NCI-H1105 treated with DMSO at 0.1 percent for 48 hours (cell line): ENCODE measurements around the gene TTC3.
"Not testable (repeated sequence)": the region's sequence is repeated elsewhere in the genome, so short reads cannot be mapped to it uniquely, and the experiment has no call there.

Experiments
- DNase-seq: peaks from one replicate; lab custom pipeline; 2025; lab: John Stamatoyannopoulos, UW

The TTC3 gene

DNA sequence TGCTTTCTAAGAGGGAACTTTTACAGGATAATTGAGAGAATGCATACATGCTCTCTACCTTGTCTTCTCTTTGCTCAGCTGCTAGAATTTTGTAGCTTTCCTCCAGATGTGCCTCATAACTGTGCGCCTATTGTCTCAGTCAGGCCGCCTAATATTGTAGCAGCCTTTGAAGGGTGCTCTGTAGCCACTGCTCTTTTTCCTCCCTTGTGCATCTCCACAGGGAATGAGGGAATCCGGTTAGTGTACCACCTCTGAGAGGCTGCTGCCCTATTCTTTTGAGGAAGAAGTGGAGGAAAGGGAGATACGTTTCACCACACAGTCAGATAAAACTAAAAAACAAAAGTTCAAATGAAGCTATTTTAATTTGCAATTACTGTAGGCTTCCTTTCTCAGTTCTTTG is 22.8 kb downstream of the TTC3 start:
- DNase-seq = no peak

DNA sequence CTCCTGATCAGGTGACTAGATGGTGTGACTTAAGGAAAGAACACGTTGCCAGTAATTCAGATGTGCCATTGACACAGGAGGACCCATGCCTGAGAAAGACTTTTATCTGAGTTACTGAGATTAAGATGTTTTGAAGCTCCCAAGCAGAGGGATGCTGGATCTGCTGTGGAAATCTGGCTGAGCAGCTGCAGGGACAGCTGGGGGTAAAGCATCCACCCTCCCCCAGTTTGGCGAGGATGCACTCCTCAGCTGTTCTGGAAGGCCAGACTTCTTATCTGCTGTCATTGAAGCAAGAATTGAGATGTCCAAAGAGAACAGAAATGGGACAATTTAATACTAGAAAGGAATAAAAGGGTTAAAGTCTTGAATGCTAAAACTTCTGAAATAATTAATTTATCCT is 25.7 kb downstream of the TTC3 start:
- no peak for DNase-seq

DNA sequence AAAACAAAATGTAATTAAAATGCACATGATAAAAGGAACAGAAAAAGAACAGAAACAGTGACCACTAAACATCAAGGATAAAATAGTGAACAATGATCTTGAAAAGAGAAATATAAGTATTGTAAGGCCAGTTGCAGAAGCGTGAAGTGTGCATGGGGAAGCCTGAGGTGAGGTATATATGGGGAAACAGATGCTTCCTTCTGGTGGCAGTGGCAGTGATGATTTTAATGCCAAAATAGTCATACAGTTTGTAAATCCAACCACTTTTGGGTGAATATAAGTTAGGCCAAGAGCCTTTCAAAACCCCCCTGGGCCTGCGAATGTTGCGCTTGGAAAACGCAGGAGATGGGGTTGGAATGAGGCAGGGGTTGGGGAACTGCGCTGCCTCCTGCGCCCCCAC is 27.3 kb downstream of the TTC3 start:
- DNase-seq = no peak

DNA sequence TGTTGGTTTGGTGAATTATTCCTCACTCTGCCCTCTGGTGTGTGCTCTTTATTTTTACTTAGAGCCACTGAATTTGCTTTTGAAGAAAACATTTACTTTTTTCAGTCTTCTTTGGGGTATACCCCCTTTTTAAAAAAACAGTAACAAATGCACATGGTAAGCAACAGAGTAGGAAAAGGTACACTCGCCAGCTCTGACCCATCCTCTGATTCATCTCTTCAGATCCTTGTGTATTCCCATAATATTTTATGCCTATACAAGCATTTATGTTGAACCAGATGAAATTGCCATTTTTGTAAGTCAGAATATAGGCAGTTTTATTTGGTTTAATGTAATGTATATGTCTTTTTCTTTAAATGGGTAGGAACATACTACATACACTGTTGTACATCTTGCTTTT is 28.3 kb downstream of the TTC3 start:
- no peak for DNase-seq

DNA sequence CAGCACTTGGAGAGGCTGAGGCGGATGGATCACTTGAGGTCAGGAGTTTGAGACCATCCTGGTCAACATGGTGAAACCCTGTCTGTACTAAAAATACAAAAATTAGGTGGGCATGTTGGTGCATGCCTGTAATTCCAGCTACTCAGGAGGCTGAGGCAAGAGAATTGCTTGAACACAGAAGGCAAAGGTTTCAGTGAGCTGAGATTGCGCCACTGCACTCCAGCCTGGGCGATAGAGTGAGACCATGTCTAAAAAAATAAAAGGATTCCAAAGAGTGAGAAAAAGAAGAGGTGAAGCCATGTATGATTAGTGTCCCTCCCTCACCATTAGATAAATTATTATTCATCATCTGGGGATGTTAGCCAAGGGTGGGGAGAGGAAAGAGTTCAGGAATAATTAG is 29.7 kb downstream of the TTC3 start:
- DNase-seq = not testable (repeated sequence)

DNA sequence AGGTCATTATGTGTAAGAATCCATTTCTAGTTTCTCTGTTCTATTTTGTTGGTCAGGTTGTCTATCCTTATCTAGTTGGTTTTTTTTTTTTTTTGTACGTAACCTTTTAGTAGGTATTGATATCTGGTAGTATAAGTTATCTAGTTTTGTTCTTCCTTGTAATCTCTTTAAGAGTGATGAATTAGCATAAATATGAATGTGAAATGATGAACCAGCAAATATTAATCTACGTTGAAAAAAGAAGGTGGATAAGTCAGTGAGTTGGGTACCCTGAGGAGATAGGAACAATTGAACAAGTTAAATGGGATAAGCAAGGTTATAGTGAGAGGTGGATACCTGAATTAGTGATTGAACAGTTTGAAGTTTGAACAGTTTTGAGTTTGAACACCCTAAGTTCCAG is 33.9 kb downstream of the TTC3 start:
- DNase-seq = no peak

DNA sequence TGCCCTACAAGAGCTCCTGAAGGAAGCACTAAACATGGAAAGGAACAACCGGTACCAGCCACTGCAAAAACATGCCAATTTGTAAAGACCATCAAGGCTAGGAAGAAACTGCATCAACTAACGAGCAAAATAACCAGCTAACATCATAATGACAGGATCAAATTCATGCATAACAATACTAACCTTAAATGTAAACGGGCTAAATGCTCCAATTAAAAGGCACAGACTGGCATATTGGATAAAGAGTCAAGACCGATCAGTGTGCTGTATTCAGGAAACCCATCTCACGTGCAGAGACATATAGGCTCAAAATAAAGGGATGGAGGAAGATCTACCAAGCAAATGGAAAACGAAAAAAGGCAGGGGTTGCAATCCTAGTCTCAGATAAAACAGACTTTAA is 38.0 kb downstream of the TTC3 start:
- DNase-seq = not testable (repeated sequence)

DNA sequence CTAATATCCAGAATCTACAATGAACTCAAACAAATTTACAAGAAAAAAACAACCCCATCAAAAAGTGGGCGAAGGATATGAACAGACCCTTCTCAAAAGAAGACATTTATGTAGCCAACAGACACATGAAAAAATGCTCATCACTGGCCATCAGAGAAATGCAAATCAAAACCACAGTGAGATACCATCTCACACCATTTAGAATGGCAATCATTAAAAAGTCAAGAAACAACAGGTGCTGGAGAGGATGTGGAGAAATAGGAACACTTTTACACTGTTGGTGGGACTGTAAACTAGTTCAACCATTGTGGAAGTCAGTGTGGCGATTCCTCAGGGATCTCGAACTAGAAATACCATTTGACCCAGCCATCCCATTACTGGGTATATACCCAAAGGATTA is 41.2 kb downstream of the TTC3 start:
- DNase-seq = not testable (repeated sequence)

DNA sequence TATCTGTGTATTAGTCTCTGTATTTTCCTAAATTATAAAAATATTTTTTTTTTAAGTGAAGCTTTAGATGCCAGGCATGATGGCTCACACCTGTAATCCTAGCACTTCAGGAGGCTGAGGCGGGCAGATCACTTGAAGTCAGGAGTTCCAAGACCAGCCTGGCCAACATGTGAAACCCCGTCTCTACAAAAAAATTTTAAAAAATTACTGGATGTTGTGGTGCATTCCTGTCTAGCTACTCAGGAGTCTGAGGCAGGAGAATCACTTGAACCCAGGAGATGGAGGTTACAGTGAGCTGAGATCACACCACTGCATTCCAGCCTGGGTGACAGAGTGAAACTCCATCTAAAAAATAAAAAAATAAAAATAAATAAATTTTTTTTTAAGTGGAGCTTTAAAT is 43.4 kb downstream of the TTC3 start:
- not testable (repeated sequence) for DNase-seq

DNA sequence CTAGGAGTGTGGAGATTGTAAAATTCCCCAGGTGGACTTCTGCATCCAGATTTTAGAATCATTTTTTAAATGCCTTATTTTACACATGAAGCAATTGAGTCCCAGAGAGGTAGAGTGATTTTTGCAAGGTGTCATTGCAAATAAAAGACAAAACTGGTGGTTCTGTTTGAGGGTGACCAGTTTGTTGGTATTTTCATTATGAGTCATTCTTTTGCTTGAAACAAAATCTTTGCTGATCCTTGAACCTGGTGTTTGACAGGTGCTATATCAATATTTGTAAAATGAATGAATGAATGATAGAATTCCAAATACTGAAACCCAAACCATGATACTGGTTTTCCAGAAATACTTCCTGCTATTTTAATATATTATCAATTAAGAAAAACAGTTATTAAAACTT is 44.1 kb downstream of the TTC3 start:
- DNase-seq = no peak

DNA sequence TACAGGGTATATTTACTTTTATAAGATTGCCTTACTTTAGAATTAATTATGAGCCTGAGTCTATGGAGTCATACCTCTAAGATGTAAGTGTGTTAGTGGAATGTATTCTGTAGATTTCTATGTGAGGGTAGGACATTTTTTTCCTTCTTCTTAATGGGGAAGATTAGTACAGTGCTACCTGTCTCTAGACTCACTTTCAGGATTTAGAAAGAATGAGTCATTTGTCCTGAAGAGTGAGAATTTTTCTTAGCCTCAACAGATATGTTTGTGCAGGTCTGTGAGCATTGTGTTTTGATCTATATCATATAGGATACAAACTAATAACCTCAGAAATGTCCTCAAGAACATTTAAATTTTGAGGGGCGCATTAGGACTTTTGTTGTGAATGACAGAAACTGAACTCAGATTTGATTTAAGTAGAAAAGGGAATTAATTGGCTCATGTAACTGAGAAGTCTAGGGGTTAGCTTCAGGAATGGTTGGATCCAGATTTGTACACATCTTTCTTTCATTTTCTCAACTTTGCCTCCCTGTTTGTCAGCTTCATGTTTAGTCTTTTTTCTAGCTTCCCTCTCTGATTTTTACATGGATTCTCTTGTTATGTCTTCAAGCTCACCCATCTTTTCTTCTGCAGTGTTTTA is 45.3 kb downstream of the TTC3 start:
- no peak for DNase-seq

DNA sequence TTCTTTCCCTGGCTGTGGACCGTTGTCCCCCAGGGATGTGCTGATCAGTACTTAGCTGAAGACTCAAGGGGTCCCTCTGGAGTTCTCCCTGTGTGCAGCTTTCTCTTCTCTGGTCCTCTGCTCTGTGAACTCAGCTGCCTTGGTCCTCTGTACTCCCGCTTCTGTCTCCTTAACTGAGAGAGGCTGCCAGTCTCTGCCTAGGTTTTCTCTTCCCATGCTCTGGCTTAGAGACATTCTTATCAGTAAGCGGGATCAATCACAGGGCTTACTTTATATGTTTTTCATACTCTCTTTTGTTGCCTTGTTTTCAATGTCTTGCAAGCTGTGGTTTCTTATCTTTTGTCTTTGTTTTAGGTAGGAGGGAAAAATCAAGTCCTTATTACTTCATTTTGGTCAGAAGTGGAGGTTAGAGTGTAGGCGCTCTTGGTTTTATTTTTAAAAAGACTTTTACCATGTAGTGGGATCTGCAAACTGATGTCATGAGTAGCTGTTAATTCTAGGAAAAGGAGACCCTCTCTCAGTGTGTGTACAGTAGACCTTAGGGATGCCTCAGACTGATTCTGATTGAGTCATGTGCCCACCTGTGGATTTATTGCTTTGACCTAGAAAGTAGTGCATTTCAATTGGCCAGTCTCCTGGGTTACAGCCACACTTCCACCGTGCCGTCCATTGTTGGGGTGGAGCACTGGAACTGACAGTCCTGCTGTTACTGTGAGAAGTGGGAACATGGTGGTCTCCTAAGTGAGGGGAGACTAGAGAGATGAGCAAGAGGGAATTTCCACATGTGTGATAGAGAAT is 46.6 kb downstream of the TTC3 start:
- DNase-seq = no peak

DNA sequence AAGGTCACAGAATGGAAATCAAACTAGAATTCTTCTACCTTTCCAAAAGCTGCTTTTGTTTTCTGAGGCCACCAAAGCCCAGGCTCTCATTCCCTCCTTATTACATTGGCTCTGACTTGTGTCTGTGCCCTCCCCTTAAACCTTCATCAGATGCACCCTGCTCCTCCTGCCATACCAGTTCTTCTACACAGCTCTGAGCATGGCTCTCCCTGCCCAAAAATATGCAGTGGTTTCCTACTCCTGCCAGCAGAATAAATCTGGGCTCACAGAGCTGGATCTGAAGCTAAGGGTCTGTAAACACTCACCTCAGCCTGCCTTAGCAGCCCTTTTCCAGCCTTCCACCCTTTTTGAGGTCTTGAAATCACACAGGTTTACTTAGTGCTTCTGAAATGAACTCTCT is 55.0 kb downstream of the TTC3 start:
- no peak for DNase-seq

DNA sequence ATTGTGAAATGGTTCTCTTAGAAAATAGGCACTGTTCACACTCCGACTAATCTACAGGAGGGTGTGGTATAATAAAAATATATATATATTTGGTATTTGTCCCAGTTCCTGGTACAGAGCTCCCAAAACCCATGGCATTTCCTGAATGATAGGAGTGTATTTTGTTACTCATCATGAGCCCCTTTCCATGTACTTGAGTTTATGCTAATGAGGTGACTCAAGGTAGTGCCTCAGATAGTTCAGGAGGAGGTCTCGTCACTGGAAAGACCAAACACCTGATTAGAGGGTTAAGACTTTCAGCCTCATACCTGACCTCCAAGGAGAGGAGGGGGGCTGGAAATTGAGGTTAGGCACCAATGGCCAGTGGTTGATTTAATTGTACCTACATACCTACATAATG is 57.9 kb downstream of the TTC3 start:
- no peak for DNase-seq

DNA sequence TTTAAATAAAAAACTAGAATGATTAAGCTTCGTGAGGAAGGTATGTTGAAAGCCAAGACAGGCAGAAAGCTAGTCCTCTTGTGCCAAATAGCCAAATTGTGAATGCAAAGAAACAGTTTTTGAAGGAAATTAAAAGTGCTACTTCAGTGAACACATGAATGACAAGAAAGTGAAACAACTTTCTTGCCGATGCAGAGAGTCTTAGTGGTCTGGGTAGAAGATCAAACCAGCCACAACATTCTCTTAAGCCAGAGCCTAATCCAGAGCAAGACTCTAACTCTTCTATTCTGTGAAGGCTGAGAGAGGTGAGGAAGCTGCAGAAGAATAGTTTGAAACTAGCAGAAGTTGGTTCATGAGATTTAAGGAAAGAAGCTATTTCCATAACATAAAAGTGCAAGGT is 63.2 kb downstream of the TTC3 start:
- DNase-seq = no peak

DNA sequence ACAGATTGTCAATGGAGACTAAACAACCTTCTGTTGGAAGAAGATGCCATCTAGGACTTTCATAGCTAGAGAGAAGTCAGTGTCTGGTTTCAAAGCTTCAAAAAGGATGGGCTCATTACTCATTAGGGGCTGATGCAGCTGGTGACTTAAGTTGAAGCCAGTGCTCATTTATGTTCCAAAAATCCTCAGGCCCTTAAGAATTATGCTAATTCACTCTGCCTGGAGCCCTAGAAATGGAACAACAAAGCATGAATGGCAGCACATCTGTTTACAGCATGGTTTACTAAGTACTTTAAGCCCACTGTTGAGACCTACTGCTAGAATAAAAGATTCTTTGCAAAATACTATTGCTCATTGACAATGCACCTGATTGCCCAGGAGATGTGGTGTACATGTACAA is 63.7 kb downstream of the TTC3 start:
- DNase-seq = no peak

DNA sequence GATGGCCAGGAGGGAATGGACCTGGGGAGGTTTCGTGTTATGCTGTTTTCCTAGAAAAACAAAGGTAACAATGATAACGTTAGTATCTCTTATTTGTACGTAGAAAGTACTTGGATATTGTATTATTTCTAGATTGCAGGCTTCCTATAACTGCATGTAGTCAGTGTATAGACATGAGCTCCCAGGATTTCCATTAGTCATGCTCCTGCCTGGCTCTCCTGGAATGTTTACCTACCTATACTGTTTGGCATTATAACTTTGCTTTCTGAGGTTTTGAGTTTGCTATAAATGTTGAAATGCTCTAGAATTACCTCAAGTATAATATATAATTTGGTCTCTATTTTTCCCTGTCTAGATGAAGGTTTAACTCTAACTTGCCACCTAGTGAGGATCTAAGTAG is 66.1 kb downstream of the TTC3 start:
- DNase-seq = no peak

DNA sequence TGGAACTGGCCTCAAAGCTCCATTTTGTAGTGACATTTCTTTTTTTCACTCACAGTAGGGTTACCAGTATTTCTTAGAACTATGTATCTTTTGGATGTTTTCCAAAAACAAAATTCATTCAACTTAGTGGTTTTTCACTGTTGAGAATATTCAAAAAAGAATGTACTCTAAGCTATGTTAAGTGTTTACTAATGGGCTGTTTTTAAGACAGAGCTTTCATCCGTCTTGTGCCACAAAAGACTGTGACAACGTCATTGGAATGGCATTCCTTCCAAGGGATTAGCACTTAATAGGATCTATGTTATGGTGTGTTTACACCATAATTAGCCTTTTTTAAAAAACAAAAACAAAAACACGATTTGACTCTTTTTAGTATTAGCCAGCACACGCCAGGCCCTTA is 66.8 kb downstream of the TTC3 start:
- DNase-seq = no peak

DNA sequence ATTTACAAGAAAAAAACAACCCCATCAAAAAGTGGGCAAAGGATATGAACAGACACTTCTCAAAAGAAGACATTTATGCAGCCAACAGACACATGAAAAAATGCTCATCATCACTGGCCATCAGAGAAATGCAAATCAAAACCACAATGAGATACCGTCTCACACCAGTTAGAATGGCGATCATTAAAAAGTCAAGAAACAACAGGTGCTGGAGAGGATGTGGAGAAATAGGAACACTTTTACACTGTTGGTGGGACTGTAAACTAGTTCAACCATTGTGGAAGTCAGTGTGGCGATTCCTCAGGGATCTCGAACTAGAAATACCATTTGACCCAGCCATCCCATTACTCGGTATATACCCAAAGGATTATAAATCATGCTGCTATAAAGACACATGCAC is 70.3 kb downstream of the TTC3 start:
- DNase-seq = not testable (repeated sequence)

DNA sequence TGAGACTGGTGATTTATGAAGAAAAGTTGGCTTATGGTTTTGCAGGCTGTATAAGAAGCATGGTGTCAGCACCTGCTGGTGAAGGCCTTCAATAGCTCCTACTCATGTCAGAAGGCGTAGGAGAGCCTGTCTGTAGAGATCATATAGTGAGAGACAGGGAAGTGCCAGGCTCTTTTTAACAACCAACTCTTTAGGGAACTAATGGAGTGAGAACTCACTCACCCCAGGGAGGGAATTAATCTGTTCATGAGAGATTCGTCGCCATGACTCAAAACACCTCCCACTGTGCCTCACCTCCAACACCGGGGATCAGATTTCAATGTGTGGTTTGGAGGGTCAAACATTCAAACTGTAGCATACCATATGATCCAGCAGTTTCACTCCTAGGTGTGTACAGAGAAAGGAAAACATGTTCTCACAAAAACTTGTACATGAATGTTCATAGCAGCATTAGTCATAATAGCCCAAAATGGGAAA is 72.6 kb downstream of the TTC3 start:
- no peak for DNase-seq

DNA sequence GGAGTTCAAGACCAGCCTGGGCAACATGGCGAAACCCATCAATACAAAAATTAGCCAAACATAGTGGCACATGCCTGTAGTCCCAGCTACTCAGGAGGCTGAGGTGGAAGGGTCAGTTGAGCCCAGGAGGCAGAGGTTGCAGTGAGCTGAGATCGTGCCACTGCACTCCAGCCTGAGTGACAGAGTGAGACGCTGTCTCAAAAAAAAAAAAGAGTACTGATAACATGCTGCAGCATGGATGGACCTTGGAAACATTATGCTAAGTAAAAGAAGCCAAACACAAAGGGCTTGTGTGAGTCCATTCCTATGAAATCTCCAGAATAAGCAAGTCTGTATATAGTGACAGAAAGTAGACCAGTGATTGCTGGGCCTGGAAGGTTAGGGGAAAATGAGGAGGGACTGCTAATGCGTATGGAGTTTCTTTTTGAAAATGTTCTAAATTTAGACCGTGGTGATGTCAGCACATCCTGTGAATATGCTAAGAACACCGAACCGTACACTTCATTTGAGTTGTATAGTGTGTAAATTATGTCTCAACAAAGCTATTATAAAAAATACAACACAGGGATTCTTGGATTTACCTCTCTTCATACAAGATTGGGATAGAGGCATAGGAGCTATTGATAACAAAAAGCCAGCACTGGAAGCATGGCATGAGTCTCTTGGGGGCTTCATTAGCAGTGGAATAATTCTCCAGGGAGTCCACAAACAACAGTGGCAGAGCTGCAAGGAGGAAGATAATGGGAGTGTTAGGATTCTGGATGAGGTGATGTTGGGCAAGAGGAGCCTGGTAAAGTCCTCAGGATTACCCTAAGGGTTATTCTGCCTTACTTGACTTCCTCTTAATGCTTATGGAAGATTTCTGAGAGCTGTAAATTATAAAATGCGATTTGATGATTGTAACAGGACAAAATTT is 73.5 kb downstream of the TTC3 start:
- no peak for DNase-seq

DNA sequence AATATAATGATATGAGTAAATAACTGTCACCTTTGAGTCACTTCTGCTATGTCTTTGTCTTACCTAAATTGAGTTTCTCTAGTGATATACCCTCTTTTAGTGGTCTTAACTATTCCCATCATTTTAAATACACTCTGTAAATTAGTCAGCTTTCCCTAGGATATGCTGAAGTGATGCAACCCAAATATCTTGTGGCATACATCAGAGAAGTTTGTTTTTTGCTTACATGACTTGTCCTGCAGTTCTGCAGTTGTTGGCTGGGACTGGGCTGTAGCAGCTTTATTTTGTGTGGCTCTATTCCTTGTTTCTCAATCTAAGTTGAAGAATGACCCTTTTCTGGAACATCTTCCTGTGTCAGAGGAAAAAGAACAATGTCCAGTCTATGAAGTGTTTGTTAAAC is 76.4 kb downstream of the TTC3 start:
- DNase-seq = no peak
